CD14-positive monocyte (primary cell): ENCODE measurements around the gene CELF4. TPM values are rescaled to one million over a fixed set of nuclear protein-coding genes. Genes with fewer than 3 reads are reported as not detected.

Source experiments
- DNase-seq, 3 donors: peaks; one replicate each; pipeline ENCODE4 v3.0.0-alpha.2; 2011 to 2022
- H2AFZ ChIP-seq: 2 replicates; pipeline ENCODE4 v1.6.0; 2012; ENCODE audit warnings: mild to moderate bottlenecking, low read depth, low read length, inconsistent platforms; ENCODE audit not compliant: insufficient read depth, poor library complexity, severe bottlenecking
- H3K27ac ChIP-seq, 2 donors: 1 replicate in 1 of 2; 2 replicates in 1 of 2; pipeline ENCODE4 v1.5.1; 2012 to 2013; ENCODE audit warnings: low read length in 2 of 2, control low read depth in 1 of 2, inconsistent platforms in 1 of 2, low read depth in 1 of 2, mild to moderate bottlenecking in 1 of 2
- H3K27me3 ChIP-seq, 2 donors: one replicate each; pipeline versions ENCODE4 v1.6.0 to v1.6.1; 2011 to 2013; ENCODE audit warnings: low read length in 2 of 2; ENCODE audit not compliant: control insufficient read depth in 2 of 2, insufficient read depth in 2 of 2
- H3K36me3 ChIP-seq, 2 donors: replicated peaks in 1 of 2; 1 replicate in 1 of 2; 2 replicates in 1 of 2; pipeline versions ENCODE4 v1.5.1 to v1.6.1; 2012 to 2013; ENCODE audit warnings: low read length in 2 of 2, control low read depth in 1 of 2, inconsistent platforms in 1 of 2, mild to moderate bottlenecking in 1 of 2; ENCODE audit not compliant: insufficient read depth in 2 of 2, control insufficient read depth in 1 of 2
- H3K4me1 ChIP-seq, 2 donors: 1 replicate in 1 of 2; 2 replicates in 1 of 2; pipeline versions ENCODE4 v1.5.1 to v1.6.1; 2012 to 2013; ENCODE audit warnings: low read length in 2 of 2, control low read depth in 1 of 2, inconsistent platforms in 1 of 2, mild to moderate bottlenecking in 1 of 2, moderate library complexity in 1 of 2; ENCODE audit not compliant: insufficient read depth in 2 of 2, control insufficient read depth in 1 of 2
- H3K4me2 ChIP-seq: replicated peaks from 2 replicates; pipeline ENCODE3; 2012; ENCODE audit warnings: low read length, moderate library complexity, mild to moderate bottlenecking; ENCODE audit not compliant: poor library complexity, severe bottlenecking; ENCODE audit errors: extremely low read depth
- H3K4me3 ChIP-seq, 3 experiments: fragments of 200-600 bp in 1 of 3; sonication (generic) in 1 of 3; replicated peaks in 1 of 3; 1 replicate in 2 of 3; 2 replicates in 1 of 3; pipeline ENCODE4 v1.5.1; 2011 to 2013; ENCODE audit warnings: low read length in 3 of 3, mild to moderate bottlenecking in 3 of 3, control low read depth in 2 of 3, low read depth in 2 of 3, inconsistent platforms in 1 of 3, moderate library complexity in 1 of 3
- H3K79me2 ChIP-seq: 2 replicates; pipeline ENCODE4 v1.6.0; 2012; ENCODE audit warnings: mild to moderate bottlenecking, control low read depth, inconsistent platforms, low read length, moderate library complexity; ENCODE audit not compliant: insufficient read depth
- H3K9ac ChIP-seq: 2 replicates; pipeline ENCODE4 v1.6.0; 2017; ENCODE audit warnings: low read length, mild to moderate bottlenecking; ENCODE audit not compliant: insufficient read depth, poor library complexity, severe bottlenecking
- H3K9me3 ChIP-seq, 2 donors: replicated peaks in 1 of 2; 1 replicate in 1 of 2; 2 replicates in 1 of 2; pipeline versions ENCODE4 v1.5.1 to v1.6.1; 2012 to 2013; ENCODE audit warnings: low read length in 2 of 2, control low read depth in 1 of 2; ENCODE audit not compliant: control insufficient read depth in 1 of 2, insufficient read depth in 1 of 2
- H4K20me1 ChIP-seq: 2 replicates; pipeline ENCODE4 v1.6.0; 2012; ENCODE audit warnings: mild to moderate bottlenecking, low read length, control low read depth, moderate library complexity; ENCODE audit not compliant: insufficient read depth
- H3K27ac Mint-ChIP-seq, 7 donors: one replicate each; pipeline ENCODE4 v1.8.0; 2020; ENCODE audit warnings: mild to moderate bottlenecking in 7 of 7, mixed read lengths in 7 of 7, moderate library complexity in 6 of 7, inconsistent platforms in 2 of 7
- H3K27me3 Mint-ChIP-seq, 3 donors: one replicate each; pipeline ENCODE4 v1.8.0; 2021 to 2022; ENCODE audit warnings: low read depth in 3 of 3, mild to moderate bottlenecking in 3 of 3, mixed read lengths in 3 of 3, moderate library complexity in 3 of 3, inconsistent platforms in 1 of 3
- H3K36me3 Mint-ChIP-seq, 2 donors: one replicate each; pipeline ENCODE4 v1.8.0; 2020; ENCODE audit warnings: mixed read lengths in 2 of 2, inconsistent platforms in 1 of 2, mild to moderate bottlenecking in 1 of 2
- H3K4me1 Mint-ChIP-seq: one replicate; pipeline ENCODE4 v1.8.0; 2020; ENCODE audit warnings: mild to moderate bottlenecking, mixed read lengths
- H3K4me3 Mint-ChIP-seq, 2 donors: one replicate each; pipeline ENCODE4 v1.8.0; 2020; ENCODE audit warnings: mild to moderate bottlenecking in 2 of 2, mixed read lengths in 2 of 2, moderate library complexity in 1 of 2
- H3K9me3 Mint-ChIP-seq, 7 donors: one replicate each; pipeline ENCODE4 v1.8.0; 2020 to 2022; ENCODE audit warnings: mixed read lengths in 7 of 7, mild to moderate bottlenecking in 6 of 7, moderate library complexity in 6 of 7, inconsistent platforms in 2 of 7
- CTCF ChIP-seq: fragments of 200-600 bp; IDR thresholded peaks from one replicate; pipeline ENCODE4 v1.8.0; 2022; ENCODE audit warnings: antibody characterized with exemption, mild to moderate bottlenecking
- WGBS: methylation state at CpG from one replicate; pipeline ENCODE4 v1.1.5; 2013; ENCODE audit warnings: missing lambda C conversion rate; ENCODE audit not compliant: insufficient coverage; 5-methylcytosine and 5-hydroxymethylcytosine counted together
- intact Hi-C, 2 donors: fragments of 100-400 bp; cut with micrococcal nuclease; formaldehyde crosslinking; loops; one replicate each; pipeline versions ENCODE4 v1.15.0 to v1.15.1; 2023
- polyA plus RNA-seq, 3 donors: library from polyadenylated mRNA; depleted of rRNA in 1 of 3; unstranded in 2 of 3; stranded (reverse) in 1 of 3; fragments of 300-500 nt in 2 of 3; fragments of >200 nt in 1 of 3; fragmentation: Illumina TruSeq in 2 of 3; gene quantifications; 1 replicate in 2 of 3; 2 replicates in 1 of 3; pipeline ENCODE4 v1.2.3, GENCODE V29; 2012 to 2021

The CELF4 gene
- polyA plus RNA-seq, 3 donors: not detected

- H3K36me3 ChIP-seq: no peaks in the 10 kb centered on the region
- Mint-ChIP-seq H3K9me3 (peaks cover 0 to 8% (median 3%) of the 10 kb centered on the region in 7 donors), H3K4me3 (peak overlapping the region in 1 of 2 donors; percentile 85), H3K27me3 (peaks cover 28 to 40% (median 33%) of the 10 kb centered on the region in 3 donors), H3K36me3 (peaks cover 0 to 2% of the 10 kb centered on the region in 2 donors), H3K4me1 (peaks cover 2% of the 10 kb centered on the region), H3K27ac (no peak overlapping the region)
- WGBS: 9% methylated on average over 22 of the region's 36 CpGs
- H3K4me3 ChIP-seq: no peak overlapping the region
- H3K27ac ChIP-seq: no peak overlapping the region
- TF ChIP-seq CTCF: no peak
- no peak for DNase-seq
- H4K20me1 ChIP-seq: no peaks in the 10 kb centered on the region
- peaks cover 15 to 40% of the 10 kb centered on the region in 2 donors for H3K27me3 ChIP-seq
- no peak overlapping the region for H3K4me2 ChIP-seq
- H2AFZ ChIP-seq: no peak overlapping the region
- no peak overlapping the region for H3K9ac ChIP-seq
- no peaks in the 10 kb centered on the region for H3K4me1 ChIP-seq
- H3K9me3 ChIP-seq: no peaks in the 10 kb centered on the region
- intact Hi-C loops: no loop called here
- no peaks in the 10 kb centered on the region for H3K79me2 ChIP-seq
These were observed 321.9 kb downstream of the CELF4 start for GRCh38 chr18:37243741-37244140.

GRCh38 chr18:37242826-37243560, 322.6 kb downstream of the CELF4 start:
- Histone ChIP-seq H3K9ac (no peak overlapping the region), H3K27ac (no peak overlapping the region), H4K20me1 (no peaks in the 10 kb centered on the region), H2AFZ (no peak overlapping the region), H3K79me2 (no peaks in the 10 kb centered on the region), H3K27me3 (peaks cover 15 to 40% of the 10 kb centered on the region in 2 donors), H3K9me3 (no peaks in the 10 kb centered on the region), H3K4me2 (no peak overlapping the region), H3K4me1 (no peaks in the 10 kb centered on the region), H3K36me3 (no peaks in the 10 kb centered on the region), H3K4me3 (no peak overlapping the region)
- peaks cover 2% of the 10 kb centered on the region for H3K4me1 Mint-ChIP-seq
- 100% methylated on average over 1 of the region's 4 CpGs for WGBS
- DNase-seq: no peak
- no peak for TF ChIP-seq CTCF
- peaks cover 29 to 40% (median 34%) of the 10 kb centered on the region in 3 donors for H3K27me3 Mint-ChIP-seq
- H3K27ac Mint-ChIP-seq: peak overlapping the region in 1 of 7 donors; percentile 12
- peaks cover 0 to 2% of the 10 kb centered on the region in 2 donors for H3K36me3 Mint-ChIP-seq
- peak overlapping the region in 1 of 2 donors; percentile 85 for H3K4me3 Mint-ChIP-seq
- H3K9me3 Mint-ChIP-seq: peaks cover 0 to 8% (median 3%) of the 10 kb centered on the region in 7 donors
- intact Hi-C loops: no loop called here
